Measurements from ENCODE around the gene CEP170B.

- TF ChIP-seq POLR2AphosphoS5 (IDR thresholded peaks at IDR 0.05) (no peak), POLR2A (IDR thresholded peaks at IDR 0.05) (no peak)
- TF ChIP-seq, protein P1, sequence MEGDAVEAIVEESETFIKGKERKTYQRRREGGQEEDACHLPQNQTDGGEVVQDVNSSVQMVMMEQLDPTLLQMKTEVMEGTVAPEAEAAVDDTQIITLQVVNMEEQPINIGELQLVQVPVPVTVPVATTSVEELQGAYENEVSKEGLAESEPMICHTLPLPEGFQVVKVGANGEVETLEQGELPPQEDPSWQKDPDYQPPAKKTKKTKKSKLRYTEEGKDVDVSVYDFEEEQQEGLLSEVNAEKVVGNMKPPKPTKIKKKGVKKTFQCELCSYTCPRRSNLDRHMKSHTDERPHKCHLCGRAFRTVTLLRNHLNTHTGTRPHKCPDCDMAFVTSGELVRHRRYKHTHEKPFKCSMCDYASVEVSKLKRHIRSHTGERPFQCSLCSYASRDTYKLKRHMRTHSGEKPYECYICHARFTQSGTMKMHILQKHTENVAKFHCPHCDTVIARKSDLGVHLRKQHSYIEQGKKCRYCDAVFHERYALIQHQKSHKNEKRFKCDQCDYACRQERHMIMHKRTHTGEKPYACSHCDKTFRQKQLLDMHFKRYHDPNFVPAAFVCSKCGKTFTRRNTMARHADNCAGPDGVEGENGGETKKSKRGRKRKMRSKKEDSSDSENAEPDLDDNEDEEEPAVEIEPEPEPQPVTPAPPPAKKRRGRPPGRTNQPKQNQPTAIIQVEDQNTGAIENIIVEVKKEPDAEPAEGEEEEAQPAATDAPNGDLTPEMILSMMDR (IDR thresholded peaks at IDR 0.05) = no peak
Observed at GRCh38 chr14:104893435-104894207, 28.6 kb downstream of the CEP170B start.

Measured in prostate gland (tissue), 2 donors.